ENCODE results near the gene MGAT5B.

GRCh38 chr17:76866774-76867577 lies 1.2 kb upstream of the MGAT5B start:
- TF ChIP-seq ZC3H11A (IDR thresholded peaks at IDR 0.05; ENCODE audit: low read depth, low read length) (no peak), MEIS2 (IDR thresholded peaks at IDR 0.05; ENCODE audit: partially characterized antibody) (no peak), TCFL5 (CRISPR knock-in tag; conservative IDR thresholded peaks at IDR 0.05) (no peak), E2F5 (CRISPR knock-in tag; IDR thresholded peaks at IDR 0.05) (no peak), GTF2F1 (IDR thresholded peaks at IDR 0.05; ENCODE audit: low read depth, low read length) (no peak), MAX (CRISPR knock-in tag; IDR thresholded peaks at IDR 0.05) (no peak), LEF1 (IDR thresholded peaks at IDR 0.05) (no peak), EP300 (IDR thresholded peaks at IDR 0.05; ENCODE audit: low read length) (no peak)
